NCI-H2227 treated with DMSO at 0.1 percent for 48 hours (cell line): ENCODE measurements around the gene MRPL3.
"Not testable (repeated sequence)": the region's sequence is repeated elsewhere in the genome, so short reads cannot be mapped to it uniquely, and the experiment has no call there.

ENCODE experiments used
- DNase-seq: peaks from one replicate; lab custom pipeline; 2025; lab: John Stamatoyannopoulos, UW

Gene MRPL3

GRCh38 chr3:131494706-131495105, 8.1 kb downstream of the MRPL3 start:
- DNase-seq, result no peak

GRCh38 chr3:131491775-131492174, 11.0 kb downstream of the MRPL3 start:
- no peak for DNase-seq

DNA sequence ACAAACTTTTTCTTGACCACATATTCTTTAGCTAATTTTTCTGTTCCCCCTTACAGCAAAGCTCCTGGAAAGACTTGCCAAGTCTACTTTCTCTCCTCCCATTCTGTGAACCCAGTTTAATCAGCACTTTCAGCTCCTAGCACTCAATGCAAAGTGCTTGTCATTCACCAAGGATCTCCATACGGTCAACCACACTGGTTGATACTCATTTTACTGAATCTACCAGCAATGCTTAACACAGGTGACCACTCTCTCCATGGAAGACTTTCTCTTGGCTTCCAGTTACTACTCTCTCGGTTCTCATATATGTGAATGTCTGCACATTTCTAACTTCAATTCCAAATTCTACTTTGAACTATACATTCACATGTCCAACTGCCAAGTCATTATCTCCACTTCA, 11.7 kb downstream of the MRPL3 start:
- DNase-seq, result no peak

- not testable (repeated sequence) for DNase-seq
These were observed 16.2 kb downstream of the MRPL3 start for GRCh38 chr3:131486545-131486944.

GRCh38 chr3:131485119-131485518, 17.7 kb downstream of the MRPL3 start:
- DNase-seq, result no peak

DNA sequence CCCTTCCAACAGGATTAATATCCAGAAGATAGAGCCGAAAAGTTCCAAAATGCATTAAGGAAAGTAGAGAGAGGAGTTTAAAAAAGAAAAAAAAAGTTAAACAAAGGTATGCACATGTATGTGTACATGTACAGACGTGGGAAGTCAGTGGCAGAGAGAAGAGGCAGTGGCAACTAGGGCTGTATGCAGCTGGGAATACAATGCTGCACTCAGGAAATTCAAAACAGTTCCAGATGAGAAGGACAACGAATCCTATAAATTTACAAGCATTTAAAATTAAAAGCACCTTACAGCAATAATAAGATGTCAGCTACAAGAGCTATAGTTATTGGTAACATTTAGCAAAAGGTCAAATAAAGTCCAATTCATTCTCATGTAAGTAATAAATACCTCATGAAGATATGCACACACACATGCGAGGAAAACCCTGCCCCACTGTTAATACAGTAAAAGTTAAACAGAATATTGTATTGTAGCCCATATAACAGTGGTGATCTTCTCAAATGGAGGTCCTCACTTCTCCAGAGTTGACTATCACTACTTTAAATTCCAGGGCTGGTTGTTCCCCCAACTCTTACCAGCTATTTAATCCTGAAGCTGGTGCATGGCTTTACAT, 18.2 kb downstream of the MRPL3 start:
- DNase-seq, result no peak

DNA sequence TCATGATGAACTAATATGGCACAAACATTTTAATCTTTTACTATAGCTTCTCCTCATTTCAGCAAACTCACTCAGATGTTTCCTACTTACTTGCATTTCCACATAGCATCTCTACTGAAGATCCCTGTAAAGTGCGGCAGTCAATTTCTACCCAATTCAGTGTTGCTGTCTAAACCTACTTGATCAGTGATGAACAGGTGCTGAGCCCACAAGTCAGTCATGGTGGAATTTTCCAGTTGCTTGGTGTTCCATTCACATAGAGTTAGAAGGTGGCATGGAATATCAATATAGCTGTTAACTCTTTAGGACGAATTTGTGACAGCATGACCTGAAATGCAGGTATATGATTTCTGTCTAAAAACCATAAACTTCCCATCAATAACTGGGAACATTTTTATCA, 22.7 kb downstream of the MRPL3 start:
- no peak for DNase-seq

DNA sequence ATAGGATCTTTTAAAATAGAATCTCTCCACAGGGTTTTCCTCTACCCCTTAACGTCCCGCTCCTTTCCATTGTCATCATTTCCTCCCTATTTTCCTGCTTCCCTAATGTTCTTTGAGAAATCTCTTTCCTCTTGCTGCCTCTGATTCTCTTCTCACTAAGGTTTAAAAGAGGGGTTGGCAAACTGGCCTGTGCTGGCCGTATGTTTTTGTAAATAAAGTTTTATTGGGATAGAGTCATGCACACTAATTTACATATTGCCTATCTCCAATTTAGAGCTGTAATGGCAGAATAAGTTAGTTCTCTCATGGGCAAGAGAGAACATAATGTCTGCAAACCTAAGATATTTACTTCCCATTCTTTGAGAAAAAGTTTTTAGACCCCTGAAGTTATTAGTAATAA, 25.0 kb downstream of the MRPL3 start:
- no peak for DNase-seq

DNA sequence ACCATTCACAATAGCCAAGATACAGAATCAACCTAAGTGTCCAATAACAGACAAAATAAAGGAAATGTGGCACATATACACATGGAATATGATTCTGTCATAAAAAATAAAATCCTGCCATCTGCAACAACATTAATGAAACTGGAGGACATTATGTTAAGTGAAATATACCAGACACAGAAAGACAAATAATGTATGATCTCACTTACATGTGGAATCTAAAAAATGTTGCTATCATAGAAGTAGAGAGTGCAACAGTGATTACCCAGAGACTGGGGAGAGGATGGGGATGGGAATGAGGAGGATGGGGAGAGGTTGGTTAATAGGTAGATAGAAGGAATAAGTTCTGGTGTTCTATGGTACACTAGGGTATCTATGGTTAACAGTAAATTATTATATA, 28.7 kb downstream of the MRPL3 start:
- DNase-seq, result no peak

DNA sequence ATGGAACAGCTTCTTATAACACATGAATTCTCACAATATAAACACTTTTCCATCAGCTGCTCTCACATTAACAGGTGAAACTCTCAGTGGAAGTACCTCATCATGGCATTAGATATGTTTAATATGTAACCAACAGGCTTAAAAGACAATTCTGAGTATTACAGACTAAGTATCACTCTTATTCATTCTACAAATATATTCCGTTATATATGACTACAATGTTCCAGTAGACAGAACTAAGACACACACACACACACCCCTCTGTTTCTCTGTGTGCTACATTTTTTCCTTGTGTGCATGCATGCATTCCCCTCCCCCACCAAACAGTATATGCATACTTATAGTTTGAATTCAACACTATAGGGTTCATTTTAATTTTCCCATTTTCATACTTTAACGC, 32.4 kb downstream of the MRPL3 start:
- DNase-seq, result no peak

GRCh38 chr3:131458653-131459052, 44.1 kb downstream of the MRPL3 start:
- DNase-seq, result no peak

DNA sequence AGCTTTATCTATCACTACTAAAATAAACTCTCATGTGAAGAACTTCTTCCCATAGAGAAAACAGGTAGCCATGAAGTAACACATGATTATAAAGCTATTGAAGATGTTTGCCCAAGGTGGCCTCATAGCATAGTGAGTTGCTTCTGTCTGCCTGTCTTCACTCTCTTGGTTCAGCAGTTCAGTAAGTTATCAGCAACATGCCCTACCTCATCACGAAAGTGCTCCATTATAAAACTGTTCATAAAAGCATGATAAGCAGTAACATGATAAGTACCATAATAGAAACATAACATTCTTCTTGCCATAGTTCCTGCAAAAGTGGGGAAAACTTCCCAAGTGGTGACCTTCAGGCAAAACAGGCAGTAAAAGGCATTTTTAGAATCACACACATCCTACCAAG, 45.6 kb downstream of the MRPL3 start:
- no peak for DNase-seq

GRCh38 chr3:131454501-131454900, 48.3 kb downstream of the MRPL3 start:
- DNase-seq, result no peak

DNA sequence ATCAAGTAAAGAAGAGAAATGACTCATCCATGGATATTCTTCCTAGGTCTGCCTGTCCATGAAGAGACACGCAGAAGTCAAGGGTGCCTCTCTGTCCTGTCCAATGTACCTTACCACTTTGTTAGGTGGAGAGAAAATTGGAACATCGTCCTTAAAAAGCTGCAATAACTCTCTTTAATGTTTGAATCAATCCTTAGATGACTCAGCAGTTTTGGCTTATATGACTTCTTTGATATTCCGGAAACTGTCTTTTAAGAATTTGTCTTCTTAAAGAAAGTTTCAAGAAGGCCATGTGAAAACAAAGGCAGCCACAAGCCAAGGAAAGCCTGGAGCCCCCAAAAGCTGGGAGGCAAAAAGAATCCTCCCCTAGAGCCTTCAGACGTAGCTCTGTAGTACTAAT, 49.2 kb downstream of the MRPL3 start:
- DNase-seq, result no peak

GRCh38 chr3:131447349-131447748, 55.4 kb downstream of the MRPL3 start:
- DNase-seq, result no peak

- no peak for DNase-seq
These were observed 58.6 kb downstream of the MRPL3 start for GRCh38 chr3:131444180-131444579.

DNA sequence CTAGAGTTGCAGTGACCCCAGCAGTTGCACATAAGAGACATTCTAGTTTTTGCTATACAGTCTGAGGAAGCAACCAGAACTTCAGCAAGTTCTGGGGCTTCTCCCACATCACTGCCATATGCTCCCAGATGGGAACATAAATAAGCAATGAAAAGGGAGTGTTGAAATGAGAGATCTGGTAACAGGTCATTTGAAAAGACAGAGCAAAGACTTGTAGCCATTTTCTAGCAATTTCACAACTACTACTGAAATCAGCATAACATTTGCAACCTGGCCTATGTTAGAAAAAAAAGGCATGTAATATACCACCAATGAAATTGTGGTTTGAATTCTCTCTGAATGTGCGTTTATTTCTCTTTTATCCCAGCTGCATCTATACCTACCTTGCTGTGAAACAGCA, 63.7 kb downstream of the MRPL3 start:
- DNase-seq, result no peak

GRCh38 chr3:131435000-131435399, 67.8 kb downstream of the MRPL3 start:
- DNase-seq, result no peak

GRCh38 chr3:131432441-131432840, 70.3 kb downstream of the MRPL3 start:
- DNase-seq, result no peak

GRCh38 chr3:131431754-131432153, 71.0 kb downstream of the MRPL3 start:
- DNase-seq, result no peak

DNA sequence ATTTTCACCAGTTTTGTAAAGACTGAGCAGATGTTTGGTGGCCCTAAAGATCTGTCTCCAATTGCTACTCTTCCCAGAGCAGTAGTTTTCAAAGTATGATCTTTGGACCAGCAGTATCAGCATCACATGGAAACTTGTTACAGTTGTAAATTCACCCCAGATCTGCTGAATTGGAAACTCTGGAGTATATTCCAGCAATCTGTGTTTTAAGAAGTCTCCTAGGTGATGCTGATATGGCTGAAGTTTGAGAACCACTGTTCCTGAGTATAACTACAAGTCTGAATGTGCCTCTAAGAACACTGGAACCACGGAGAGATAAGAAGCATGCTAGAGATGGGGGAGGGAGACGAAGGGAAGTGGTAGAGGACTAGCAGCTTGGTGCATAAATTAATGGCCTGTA, 75.5 kb downstream of the MRPL3 start:
- DNase-seq, result no peak

DNA sequence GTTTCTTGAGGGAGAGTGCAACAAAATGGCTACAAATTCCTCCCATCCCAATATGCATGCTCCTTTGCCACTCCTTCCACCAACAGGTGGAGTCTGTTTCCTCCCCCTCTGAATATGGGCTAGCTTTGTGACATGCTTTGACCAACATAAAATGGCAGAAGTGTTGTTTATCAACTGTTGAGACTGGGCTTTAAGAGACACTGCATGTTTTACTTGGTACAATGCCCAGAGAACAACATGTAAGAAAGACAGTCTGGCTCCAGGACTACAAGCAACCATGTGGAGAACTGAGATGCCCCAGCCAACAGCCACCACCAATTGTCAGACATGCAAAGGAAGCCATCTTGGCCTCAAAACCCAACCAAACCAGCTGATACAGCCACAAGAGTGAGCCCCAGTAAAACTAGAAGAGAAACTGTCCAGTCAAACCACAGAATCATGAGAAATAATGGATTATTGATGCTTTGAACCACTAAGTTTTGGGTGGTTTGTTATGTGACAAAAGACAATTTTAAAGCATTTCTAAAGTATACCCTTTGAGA, 80.7 kb downstream of the MRPL3 start:
- no peak for DNase-seq

DNA sequence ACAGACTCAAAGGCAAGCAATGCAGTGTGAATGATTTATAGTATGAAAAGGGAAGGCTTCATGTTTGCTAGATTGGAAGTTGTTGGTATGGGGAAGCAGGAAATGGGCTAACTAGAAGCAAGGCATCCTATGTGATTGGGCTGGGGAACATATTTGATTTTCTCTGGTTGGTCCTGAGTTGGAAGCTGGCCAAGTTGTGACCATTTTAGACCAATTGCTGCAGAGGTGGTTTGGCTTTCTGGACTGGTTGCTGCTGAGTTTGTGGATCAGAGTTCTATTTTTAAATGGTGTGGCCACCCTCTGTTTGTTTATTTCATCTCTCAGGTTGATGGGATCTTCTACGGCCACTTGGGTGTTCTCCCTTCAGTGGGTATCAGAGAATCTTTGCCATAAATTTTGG, 81.5 kb downstream of the MRPL3 start:
- DNase-seq, result no peak

DNA sequence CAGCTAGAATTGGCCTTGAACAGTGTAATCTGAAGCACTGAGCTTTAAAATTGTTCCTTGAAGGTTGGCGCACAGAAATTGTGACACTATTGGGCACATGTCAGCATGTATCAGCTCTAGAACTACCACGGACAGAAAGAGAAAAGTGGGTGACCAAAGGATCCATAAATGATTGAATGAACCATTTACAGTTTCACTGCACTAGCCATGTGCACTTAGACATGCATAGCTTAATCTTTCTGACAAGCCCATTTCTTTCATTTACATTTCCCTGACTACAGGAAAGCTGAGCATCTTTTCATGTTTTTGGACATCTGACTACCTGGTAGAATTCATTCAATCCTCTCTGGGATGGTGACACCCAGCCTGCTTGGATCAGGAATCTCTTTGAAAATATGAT, 85.0 kb downstream of the MRPL3 start:
- DNase-seq, result no peak
